GM21381 (cell line): Measurements from ENCODE around the gene TCHHL1.

Experiments
- ATAC-seq: cut with Tn5 transposase; IDR thresholded peaks from one replicate; pipeline ENCODE4 v1.9.1; 2021; ENCODE audit warnings: mild to moderate bottlenecking, moderate library complexity; ENCODE audit not compliant: unreplicated experiment

TCHHL1 gene

DNA sequence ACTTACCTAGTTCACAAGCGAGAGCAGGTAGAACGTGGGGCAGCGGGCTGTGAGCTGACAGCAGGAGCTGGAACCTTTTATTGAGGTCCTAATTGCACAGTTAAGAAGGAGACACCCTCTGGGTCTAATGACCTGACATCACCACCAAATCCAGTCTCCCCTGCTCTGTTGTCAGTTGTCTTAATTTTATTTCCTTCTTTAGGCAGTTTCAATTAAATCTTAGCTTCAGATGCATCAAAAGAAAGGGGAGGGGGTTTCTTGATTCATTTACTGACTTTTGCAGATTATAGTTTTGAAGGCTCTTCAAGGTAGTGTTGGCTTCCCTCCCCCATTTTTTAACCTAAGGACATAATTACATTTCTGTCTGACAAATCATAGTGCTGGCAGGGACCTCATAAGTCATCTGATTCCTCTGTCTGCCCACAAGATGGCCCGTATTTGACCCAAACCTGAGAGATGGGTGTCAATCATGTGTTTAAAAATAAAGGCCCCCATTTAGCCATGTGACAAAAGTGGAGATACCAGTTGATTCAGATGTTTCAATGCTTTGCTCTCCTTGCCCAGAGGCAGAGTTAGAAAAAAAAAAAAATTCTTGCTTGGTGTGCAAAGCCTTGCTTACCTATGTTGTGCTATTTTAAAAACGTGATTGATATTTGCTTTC is at the start of gene TCHHL1:
TCHHL1 (minus strand) TSS at position 51 of the 661 bp plus-strand sequence. CDS start 921 bp downstream, outside the sequence.
- ATAC-seq: no peak

DNA sequence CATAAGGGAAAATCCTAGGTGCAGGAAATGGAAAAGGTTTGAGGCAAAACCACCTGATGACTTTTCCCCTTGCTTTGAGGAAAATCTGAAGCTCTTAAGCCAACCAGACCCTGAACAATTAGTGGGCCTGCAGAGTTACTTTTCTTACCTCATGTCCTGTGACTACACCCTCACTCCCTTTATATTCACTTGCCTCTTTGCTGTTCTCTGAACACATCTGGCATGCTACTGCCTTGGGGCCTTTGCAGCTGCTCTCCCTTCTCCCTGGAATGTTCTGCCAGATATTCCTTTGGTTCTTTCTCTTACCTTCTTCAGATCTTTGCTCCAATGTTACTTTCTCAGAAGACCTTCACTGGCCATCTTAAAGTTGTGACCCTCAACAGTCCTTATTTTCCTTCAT is 48.4 kb upstream of the TCHHL1 start:
- ATAC-seq: no peak

DNA sequence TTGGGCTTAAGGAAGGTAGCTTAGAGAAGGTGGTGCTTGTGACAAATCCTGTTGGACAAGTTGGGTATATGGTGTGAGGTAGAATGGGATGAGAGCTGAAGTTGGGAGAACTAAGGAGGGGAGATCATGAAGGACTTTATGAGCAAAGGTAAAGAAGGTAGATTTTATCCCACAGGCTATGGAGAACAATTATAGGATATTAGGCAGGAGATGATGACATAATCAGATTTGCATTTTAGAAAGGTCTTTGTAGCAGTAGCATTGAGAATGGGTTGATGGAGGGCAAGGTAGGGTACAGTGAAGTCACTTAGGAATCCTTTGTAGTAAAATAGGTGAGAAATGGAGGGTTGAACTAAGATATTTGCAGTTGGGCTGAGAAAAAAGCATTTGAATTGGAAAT is 41.3 kb upstream of the TCHHL1 start:
- ATAC-seq: no peak

DNA sequence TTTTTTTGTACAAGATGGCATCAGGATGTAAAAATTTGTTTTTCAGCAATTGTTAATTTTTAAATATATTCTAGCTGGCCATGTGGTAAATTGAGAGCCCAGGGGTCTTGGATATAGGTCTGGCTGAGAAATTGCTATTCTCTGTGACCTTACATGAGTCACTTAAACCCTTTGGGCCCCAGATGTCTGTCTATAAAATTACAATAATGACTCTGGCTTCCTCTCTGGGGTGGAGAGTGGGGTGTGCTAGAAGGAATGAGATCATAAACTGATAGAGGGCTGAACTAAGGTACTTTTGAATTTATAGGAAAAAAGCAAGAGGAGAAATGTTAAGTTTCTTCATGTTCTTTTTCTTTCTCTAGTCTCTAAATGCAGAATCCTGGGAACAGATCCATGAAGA is 38.8 kb upstream of the TCHHL1 start:
- no peak for ATAC-seq

DNA sequence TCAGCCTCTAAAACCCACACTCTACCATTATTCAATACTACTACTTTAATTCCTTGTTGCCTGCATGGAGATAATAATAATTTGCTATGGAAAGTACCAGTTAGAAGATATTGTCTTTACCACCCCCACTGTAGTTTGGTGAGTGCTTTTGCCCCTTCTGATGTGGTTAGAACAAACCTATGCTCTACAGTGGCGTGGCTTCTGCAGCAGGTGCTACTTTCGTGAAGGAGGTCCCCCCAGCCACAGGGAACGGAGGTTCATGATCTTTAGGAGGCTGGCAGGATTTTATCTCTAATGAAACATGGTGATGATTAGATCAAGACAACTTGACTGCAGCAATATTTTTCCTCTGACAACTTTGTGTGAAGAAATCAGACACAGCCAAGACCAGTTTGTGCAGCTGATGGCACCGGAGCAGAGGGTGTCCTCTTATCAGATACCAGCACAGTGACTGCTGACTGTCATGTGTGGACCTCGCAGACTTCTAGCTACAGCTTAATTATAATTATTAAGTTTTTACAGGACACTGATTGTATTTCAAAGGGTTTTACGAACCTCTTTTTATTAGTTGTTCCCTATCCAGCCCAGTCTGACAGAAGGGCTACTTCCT is 37.1 kb upstream of the TCHHL1 start:
- ATAC-seq: no peak

DNA sequence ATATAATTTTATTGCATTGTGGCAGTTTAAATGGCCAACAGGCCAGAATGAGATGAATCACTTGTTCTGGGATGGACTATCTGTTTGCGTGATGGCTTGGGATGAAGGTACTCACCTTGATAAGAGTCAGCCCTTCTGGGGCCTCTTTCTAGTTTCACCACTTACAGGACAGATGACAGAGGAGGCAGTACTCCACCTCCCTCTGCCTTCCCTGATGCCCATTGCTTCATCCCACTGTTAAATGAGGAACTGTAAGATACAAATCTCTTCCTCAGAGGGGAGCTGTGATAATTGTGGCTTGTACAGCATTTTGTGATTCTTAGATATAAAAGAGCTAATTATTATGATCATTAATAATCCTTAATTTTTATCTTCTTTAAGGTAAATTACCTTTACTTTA is 30.1 kb upstream of the TCHHL1 start:
- ATAC-seq: no peak

DNA sequence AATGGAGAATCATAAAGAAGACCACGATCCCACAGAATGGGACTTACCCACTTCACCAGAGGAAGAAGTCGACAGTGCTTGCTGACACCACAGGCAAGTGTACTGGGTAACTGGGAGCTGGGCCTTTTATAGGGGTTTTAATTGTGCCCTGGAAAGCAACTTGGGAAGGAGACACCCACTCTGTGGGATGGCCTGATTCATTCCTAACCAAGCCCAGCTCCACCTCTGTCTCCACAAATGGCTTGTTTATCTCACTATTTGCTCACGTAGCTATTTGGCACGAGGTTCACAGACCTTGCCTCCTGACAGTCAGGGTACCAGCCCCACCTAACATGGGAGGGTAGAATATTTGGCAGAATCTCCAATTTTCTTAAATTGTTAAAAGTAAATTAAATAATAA is 26.5 kb upstream of the TCHHL1 start, which contains the start of gene TCHH:
TCHH (minus strand) TSS at position 101 of the 400 bp plus-strand sequence. CDS start 1,364 bp downstream, outside the sequence.
- no peak for ATAC-seq

DNA sequence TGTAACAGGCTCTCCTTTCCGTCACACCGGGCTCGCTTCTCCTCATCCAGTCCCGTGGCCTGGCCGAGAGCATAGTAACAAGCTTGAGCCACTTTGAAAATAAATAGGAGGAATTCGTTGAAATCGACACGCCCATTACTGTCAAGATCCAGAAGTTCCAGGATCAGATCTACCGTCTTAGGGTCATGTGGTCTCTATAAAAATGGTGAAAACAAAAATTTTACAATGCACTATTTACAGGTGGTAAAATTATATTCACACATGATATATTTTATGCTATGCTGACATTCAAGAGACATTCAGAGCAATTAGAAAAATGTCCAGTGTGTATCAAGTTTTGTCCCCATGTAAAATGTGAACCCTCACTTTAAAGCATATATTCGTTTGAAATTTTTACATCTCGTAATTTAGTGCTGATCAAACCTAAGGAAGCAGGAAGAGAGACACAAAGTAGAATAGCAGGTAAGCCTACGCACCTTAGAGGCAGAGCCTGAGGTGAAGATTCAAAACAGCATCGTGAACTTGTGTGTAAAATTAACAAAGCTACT is 24.1 kb upstream of the TCHHL1 start:
- ATAC-seq: no peak

DNA sequence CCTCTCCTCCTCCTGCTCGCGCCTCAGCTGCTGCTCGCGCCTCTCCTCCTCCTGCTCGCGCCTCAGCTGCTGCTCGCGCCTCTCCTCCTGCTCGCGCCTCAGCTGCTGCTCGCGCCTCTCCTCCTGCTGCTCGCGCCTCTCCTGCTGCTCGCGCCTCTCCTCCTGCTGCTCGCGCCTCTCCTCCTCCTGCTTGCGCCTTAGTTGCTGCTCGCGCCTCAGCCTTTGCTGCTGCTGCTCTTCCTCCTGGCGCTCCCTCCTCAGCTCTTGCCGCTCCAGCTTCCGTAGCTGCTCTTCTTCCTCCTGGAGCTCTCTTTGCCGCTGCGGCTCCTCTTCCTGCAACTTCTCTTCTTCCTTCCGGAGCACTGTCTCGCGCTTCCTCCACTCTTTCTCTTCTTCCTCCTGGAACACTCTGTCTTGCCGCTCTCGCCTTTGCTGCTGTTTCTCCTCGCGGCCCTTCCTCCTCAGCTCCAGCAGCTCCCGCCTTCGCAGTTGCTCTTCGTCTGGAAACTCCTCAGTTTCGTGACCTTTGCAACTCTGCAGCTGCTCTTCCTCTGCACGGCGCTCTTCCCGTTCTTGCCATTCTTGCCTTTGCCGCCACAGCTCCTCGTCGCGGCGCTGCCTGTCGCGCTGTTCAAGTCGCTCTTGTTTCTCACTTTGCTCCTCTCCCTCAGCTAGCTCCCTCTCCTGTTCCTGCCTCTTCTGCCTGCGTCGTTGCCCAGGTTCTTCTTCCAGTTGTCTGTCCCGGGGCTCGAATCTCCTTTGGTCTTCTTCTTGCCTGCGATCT is 23.4 kb upstream of the TCHHL1 start:
- no peak for ATAC-seq

DNA sequence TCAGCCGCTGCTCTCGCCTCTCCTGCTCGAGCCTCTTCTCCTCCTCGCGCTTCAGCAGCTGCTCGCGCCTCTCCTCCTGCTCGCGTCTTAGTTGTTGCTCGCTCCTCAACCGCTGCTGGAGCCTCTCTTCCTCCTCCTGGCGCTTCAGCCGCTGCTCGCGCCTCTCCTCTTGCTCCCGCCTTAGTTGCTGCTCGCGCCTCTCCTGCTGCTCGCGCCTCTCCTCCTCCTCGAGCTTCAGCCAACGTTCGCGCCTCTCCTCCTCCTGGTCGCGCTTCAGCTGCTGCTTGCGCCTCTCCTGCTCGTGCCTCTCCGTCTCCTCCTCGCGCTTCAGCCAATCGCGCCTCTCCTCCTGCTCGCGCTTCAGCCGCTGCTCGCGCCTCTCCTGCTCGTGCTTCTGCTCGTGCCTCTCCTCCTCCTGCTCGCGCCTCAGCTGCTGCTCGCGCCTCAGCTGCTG is 22.7 kb upstream of the TCHHL1 start:
- no peak for ATAC-seq

DNA sequence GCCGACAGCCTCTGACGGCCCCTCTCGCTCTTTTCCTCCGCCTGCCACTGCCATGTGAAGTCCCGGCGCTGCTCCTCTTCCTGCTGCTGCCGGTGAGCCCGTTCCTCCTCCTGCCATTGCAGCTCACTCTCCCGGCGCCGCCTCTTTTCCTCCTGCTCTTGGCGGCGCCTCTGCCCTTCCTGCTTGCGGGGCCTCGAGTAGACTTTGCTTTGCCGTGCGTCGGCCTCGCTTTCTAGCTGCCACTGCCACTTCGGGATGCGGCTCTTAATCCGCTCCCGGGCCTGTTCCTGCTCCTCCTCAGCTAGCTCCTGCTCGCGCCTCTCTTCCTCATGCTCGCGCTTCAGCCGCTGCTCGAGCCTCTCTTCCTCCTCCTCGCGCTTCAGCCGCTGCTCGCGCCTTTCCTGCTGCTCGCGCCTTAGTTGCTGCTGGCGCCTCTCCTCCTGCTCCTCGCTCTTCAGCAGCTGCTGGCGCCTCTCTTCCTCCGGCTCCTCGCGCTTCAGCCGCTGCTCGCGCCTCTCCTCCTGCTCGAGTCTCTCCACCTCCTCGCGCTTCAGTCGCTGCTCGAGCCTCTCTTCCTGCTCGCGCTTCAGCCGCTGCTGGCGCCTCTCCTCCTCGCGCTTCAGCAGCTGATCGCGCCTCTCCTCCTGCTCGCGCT is 22.1 kb upstream of the TCHHL1 start:
- no peak for ATAC-seq

DNA sequence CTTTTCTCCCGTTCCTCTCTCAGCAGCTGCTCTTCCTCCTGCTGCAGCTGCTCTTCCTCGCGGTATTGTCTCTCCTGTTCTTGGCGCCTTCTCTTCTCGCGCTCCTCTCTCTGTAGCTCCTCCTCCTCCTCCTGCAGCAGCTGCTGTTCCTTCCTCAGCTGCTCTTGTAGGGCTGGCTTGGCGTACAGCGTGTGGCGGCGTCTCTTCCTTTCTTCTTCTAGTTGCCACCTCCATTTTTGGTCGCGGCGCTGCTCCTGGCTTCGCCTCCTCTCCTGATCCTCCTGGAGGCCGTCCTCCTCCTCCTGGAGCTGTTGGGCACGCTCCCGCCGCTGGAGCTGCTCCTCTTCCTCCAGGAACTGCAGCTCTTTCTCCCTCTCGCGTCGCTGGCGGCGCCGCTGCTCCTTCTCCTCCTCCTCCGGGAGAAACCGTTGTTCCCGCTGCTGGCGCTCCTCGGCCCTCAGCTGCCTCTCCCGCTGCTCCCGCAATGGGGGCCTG is 21.5 kb upstream of the TCHHL1 start:
- no peak for ATAC-seq

DNA sequence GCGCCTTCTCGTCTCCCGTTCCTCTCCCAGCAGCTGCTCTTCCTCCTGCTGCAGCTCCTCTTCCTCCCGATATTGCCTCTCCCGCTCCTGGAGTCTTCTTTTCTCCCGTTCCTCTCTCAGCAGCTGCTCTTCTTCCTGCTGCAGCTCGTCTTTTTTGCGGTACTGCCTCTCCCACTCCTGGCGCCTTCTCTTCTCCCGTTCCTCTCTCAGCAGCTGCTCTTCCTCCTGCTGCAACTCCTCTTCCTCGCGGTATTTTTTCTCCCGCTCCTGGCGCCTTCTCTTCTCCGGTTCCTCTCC is 21.1 kb upstream of the TCHHL1 start:
- ATAC-seq: no peak

DNA sequence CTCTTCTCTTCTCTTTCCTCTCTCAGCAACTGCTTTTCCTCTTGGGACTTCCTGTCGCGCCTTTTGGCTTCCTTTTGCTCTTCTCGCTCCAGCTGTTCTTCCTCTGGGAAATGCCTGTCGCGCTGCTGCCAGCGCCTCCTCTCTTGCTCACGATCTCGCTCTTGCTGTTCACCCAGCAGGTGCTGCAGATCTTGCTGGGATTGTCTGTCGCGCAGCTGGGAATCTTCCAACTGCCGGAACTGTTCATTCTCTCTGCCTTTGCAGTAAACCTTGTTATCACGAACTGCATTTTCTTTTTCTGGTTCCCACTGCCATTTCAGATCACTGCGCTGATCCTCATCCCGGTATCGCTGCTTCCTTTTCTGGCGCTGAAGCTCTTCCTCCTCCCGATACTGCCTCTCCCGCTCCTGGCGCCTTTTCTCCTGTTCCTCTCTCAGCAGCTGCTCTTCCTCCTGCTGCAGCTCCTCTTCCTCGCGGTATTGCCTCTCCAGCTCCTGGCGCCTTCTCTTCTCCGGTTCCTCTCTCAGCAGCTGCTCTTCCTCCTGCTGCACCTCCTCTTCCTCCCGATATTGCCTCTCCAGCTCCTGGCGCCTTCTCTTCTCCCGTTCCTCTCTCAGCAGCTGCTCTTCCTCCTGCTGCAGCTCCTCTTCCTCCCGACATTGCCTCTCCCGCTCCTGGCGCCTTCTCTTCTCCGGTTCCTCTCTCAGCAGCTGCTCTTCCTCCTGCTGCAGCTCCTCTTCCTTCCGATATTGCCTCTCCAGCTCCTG is 20.6 kb upstream of the TCHHL1 start:
- no peak for ATAC-seq

DNA sequence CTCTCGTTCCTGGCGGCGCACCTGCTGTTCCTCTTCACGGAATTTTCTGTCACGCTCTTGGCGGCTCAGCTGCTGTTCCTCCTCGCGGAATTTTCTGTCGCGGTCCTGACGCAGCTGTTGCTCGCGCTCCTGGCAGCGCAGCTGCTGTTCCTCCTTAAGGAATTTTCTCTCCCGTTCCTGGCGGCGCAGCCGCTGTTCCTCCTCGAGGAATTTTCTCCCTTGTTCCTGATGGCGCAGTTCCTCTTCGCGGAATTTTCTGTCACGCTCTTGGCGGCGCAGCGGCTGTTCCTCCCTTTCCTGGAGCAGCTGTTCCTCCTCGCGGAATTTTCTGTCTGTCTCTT is 20.0 kb upstream of the TCHHL1 start:
- ATAC-seq: no peak

DNA sequence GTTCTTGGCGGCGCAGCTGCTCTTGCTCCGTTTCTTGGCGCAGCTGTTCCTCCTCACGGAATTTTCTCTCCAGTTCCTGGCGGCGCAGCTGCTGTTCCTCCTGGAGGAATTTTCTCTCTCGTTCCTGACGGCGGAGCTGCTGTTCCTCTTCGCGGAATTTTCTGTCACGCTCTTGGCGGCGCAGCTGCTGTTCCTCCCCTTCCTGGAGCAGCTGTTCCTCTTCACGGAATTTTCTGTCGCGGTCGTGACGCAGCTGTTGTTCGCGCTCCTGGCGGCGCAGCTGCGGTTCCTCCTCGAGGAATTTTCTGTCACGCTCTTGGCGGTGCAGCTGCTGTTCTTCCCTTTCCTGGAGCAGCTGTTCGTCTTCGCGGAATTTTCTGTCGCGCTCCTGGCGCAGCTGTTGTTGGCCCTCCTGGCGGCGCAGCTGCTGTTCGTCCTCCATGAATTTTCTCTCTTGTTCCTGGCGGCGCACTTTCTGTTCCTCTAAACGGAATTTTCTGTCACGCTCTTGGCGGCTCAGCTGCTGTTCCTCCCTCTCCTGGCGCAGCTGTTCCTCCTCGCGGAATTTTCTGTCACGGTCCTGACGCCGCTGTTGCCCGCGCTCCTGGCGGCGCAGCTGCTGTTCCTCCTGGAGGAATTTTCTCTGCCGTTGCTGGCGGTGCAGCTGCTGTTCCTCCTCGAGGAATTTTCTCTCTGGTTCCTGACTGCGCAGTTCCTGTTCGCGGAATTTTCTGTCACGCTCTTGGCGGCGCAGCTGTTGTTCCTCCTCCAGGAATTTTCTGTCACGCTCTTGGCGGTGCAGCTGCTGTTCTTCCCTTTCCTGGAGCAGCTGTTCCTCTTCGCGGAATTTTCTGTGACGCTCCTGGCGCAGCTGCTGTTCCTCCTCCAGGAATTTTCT is 19.4 kb upstream of the TCHHL1 start:
- no peak for ATAC-seq

DNA sequence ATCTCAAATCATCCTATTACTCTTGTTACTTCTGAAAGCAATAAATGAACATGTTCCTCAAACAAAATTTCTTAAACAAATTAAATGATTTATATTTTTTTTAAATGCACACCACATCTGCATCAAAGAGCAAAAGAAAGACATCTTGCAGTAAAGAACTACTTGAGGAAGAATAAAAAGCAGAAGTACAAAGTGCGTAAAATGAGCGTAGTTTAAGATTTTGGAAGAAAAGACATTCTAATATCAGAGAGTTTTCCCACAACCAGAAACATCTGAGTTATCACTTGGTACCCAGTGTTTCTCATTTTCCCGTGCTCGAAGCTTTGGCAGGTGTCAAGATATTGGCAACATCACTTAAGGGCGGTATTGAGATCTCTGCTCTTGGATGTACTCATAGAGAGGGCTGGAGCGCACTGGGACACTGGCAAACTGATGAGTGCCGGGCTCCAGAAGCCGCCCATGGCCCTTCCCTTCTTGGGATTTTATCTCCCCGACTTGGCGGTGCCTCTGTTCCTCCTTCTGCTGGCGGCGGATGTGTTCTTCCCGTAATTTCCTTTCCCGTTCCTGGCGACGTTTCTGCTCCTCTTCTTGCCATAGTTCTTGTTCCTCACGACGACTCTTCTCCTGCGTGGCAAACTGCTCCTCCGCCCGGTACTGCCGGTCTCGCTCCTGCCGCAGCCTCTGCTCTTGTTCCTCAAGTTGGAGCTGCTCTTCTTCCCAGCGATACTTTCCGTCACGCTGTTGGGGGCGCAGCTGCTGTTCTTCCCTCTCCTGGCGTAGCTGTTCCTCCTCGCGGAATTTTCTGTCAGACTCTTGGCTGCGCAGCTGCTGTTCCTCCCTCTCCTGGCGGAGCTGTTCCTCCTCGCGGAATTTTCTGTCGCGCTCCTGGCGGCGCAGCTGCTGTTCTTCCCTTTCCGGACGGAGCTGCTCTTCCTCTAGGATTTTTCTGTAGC is 18.4 kb upstream of the TCHHL1 start:
- ATAC-seq: no peak

DNA sequence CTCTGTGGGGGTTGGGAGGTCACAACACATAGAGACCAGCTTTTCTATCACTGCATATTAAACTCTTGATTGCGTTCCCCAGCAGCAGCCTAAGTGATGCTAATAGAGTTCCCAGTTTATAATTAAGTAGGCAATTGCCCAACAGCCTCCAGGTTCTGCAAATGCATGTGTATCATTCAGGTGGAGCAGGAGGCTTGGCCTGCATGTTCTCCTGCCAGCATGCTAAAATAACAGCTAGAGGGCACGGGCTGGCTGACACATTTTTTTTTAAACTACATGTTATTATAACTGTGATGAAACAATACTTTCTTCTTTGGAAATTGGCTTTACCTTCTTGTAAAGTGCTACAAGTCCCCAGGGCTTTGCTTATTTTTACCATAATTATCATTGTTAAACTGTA is 16.0 kb upstream of the TCHHL1 start:
- no peak for ATAC-seq
